Hepatocyte (in vitro differentiated cells): ENCODE data around the gene ANG. TPM values are rescaled to one million over a fixed set of nuclear protein-coding genes. Genes with fewer than 3 reads are reported as not detected.
A peak's percentile ranks its signal among the peaks of the same experiment; 100 is the strongest.
"Not testable (repeated sequence)": the region's sequence is repeated elsewhere in the genome, so short reads cannot be mapped to it uniquely, and the experiment has no call there.

Source experiments
- DNase-seq: peaks from one replicate; pipeline ENCODE4 v3.0.0-alpha.2; 2016; ENCODE audit warnings: low spot score
- H2AFZ ChIP-seq: fragments of 200-600 bp; sonication (generic); 2 replicates; pipeline ENCODE4 v1.6.0; 2016; ENCODE audit warnings: antibody characterized with exemption, mild to moderate bottlenecking
- H3K27ac ChIP-seq: fragments of 200-600 bp; sonication (generic); 2 replicates; pipeline ENCODE4 v1.5.1; 2016; ENCODE audit warnings: mild to moderate bottlenecking
- H3K27me3 ChIP-seq: fragments of 200-600 bp; sonication (generic); 2 replicates; pipeline ENCODE4 v1.6.1; 2016
- H3K36me3 ChIP-seq: fragments of 200-600 bp; sonication (generic); replicated peaks from 2 replicates; pipeline ENCODE4 v1.5.1; 2016; ENCODE audit warnings: low read depth; ENCODE audit not compliant: insufficient read depth
- H3K4me1 ChIP-seq: fragments of 200-600 bp; sonication (generic); 2 replicates; pipeline ENCODE4 v1.5.1; 2016; ENCODE audit warnings: mild to moderate bottlenecking, moderate library complexity; ENCODE audit not compliant: insufficient read depth
- H3K4me2 ChIP-seq: fragments of 200-600 bp; sonication (generic); 2 replicates; pipeline ENCODE4 v1.6.0; 2016
- H3K4me3 ChIP-seq: fragments of 200-600 bp; sonication (generic); 2 replicates; pipeline ENCODE4 v1.5.1; 2016; ENCODE audit warnings: mild to moderate bottlenecking
- H3K79me2 ChIP-seq: fragments of 200-600 bp; sonication (generic); 2 replicates; pipeline ENCODE4 v1.6.0; 2017; ENCODE audit warnings: mild to moderate bottlenecking
- H3K9me2 ChIP-seq: fragments of 200-600 bp; sonication (generic); replicated peaks from 2 replicates; pipeline ENCODE4 v1.6.0; 2017; ENCODE audit warnings: mild to moderate bottlenecking; ENCODE audit not compliant: insufficient read depth
- H3K9me3 ChIP-seq: fragments of 200-600 bp; sonication (generic); 2 replicates; pipeline ENCODE4 v1.5.1; 2016; ENCODE audit warnings: low read depth, mild to moderate bottlenecking
- H4K20me1 ChIP-seq: fragments of 200-600 bp; sonication (generic); 2 replicates; pipeline ENCODE4 v1.6.0; 2016; ENCODE audit warnings: mild to moderate bottlenecking; ENCODE audit not compliant: insufficient read depth, poor library complexity, severe bottlenecking
- CTCF ChIP-seq: fragments of 200-600 bp; sonication (generic); IDR thresholded peaks from 2 replicates; pipeline ENCODE4 v1.5.1; 2016; ENCODE audit warnings: antibody characterized with exemption, mild to moderate bottlenecking; ENCODE audit not compliant: poor library complexity
- EZH2 ChIP-seq: fragments of 200-600 bp; sonication (generic); IDR thresholded peaks from 2 replicates; pipeline ENCODE4 v1.6.1; 2016; ENCODE audit warnings: antibody characterized with exemption, mild to moderate bottlenecking, borderline replicate concordance
- EZH2phosphoT487 ChIP-seq: fragments of 200-600 bp; sonication (generic); IDR thresholded peaks from one replicate; pipeline ENCODE4 v1.6.1; 2018; ENCODE audit warnings: antibody characterized with exemption, mild to moderate bottlenecking, low read depth, moderate library complexity; ENCODE audit not compliant: unreplicated experiment, severe bottlenecking
- WGBS: methylation state at CpG from one replicate; pipeline ENCODE4 v1.1.6; 2016; ENCODE audit warnings: low lambda C conversion rate; ENCODE audit errors: missing lambda C conversion rate; 5-methylcytosine and 5-hydroxymethylcytosine counted together
- polyA plus RNA-seq: library from polyadenylated mRNA; unstranded; fragments of >200 nt; fragmentation: Nextera tagmentation; extraction: Ambion mirVana; gene quantifications from 2 replicates; pipeline ENCODE4 v1.2.1, GENCODE V29; 2016
- total RNA-seq: library from RNA; depleted of rRNA; stranded (reverse); fragments of >200 nt; gene quantifications from 2 replicates; pipeline ENCODE4 v1.2.3, GENCODE V29; 2014

The ANG gene
- total RNA-seq (72.6 and 79.1 TPM in 2 replicates), polyA plus RNA-seq (67.4 and 103 TPM in 2 replicates)

GRCh38 chr14:20688167-20688839 is at the start of gene ANG:
Gene ANG (plus strand): TSS chr14:20688764. CDS start chr14:20693565, 4,801 bp downstream.
- H3K9me2 ChIP-seq, result no peaks in the 10 kb centered on the region
- H3K4me3 ChIP-seq, result no peak within 1 kb of the TSS
- H3K36me3 ChIP-seq, result no peaks in the 10 kb centered on the region
- H3K27me3 ChIP-seq, result no peaks in the 10 kb centered on the region
- peaks cover 40% of the 10 kb centered on the region for H3K79me2 ChIP-seq
- WGBS, result 66% methylated on average over 7 of the region's 7 CpGs
- no peak within 1 kb of the TSS for H2AFZ ChIP-seq
- no peak for DNase-seq
- peaks cover 24% of the 10 kb centered on the region for H3K4me1 ChIP-seq
- H4K20me1 ChIP-seq, result no peaks in the 10 kb centered on the region
- TF ChIP-seq EZH2phosphoT487, result no peak
- TF ChIP-seq CTCF, result no peak
- no peak for TF ChIP-seq EZH2
- peak within 1 kb of the TSS; percentile 99 for H3K27ac ChIP-seq
- no peaks in the 10 kb centered on the region for H3K9me3 ChIP-seq
- peak within 1 kb of the TSS; percentile 87 for H3K4me2 ChIP-seq

- Histone ChIP-seq H3K9me2 (no peaks in the 10 kb centered on the region), H3K79me2 (no peaks in the 10 kb centered on the region), H3K9me3 (no peaks in the 10 kb centered on the region), H4K20me1 (no peaks in the 10 kb centered on the region), H3K27me3 (peaks cover 8% of the 10 kb centered on the region), H2AFZ (no peak within 1 kb of the TSS), H3K27ac (no peak within 1 kb of the TSS), H3K4me1 (no peaks in the 10 kb centered on the region), H3K4me2 (no peak within 1 kb of the TSS), H3K4me3 (no peak within 1 kb of the TSS), H3K36me3 (no peaks in the 10 kb centered on the region)
- 93% methylated on average over 2 of the region's 2 CpGs for WGBS
- DNase-seq, result no peak
- TF ChIP-seq EZH2phosphoT487 (no peak), CTCF (no peak), EZH2 (no peak)
Measured at GRCh38 chr14:20641591-20641990, 47.0 kb upstream of the ANG start, which contains the start of gene OR6S1. Gene OR6S1 (minus strand): TSS chr14:20641691. CDS start chr14:20641691, 0 bp downstream.

GRCh38 chr14:20642182-20642581 is 46.4 kb upstream of the ANG start:
- no peak for DNase-seq
- no peaks in the 10 kb centered on the region for H3K4me1 ChIP-seq
- H3K9me3 ChIP-seq, result no peaks in the 10 kb centered on the region
- H3K9me2 ChIP-seq, result no peaks in the 10 kb centered on the region
- no peak overlapping the region for H3K27ac ChIP-seq
- no peak overlapping the region for H2AFZ ChIP-seq
- TF ChIP-seq EZH2phosphoT487 (no peak), CTCF (no peak), EZH2 (no peak)
- WGBS, result 91% methylated on average over 7 of the region's 7 CpGs
- no peaks in the 10 kb centered on the region for H3K79me2 ChIP-seq
- H3K36me3 ChIP-seq, result no peaks in the 10 kb centered on the region
- no peaks in the 10 kb centered on the region for H4K20me1 ChIP-seq
- no peak overlapping the region for H3K4me3 ChIP-seq
- H3K27me3 ChIP-seq, result peaks cover 8% of the 10 kb centered on the region
- no peak overlapping the region for H3K4me2 ChIP-seq

- WGBS, result 8% methylated on average over 3 of the region's 3 CpGs
- not testable (repeated sequence) for H3K4me3 ChIP-seq
Measured at GRCh38 chr14:20642755-20643154, 45.8 kb upstream of the ANG start.

More at GRCh38 chr14:20642755-20643154, 45.8 kb upstream of the ANG start:
- H2AFZ ChIP-seq, H3K9me2 ChIP-seq, H3K4me1 ChIP-seq, H3K9me3 ChIP-seq, H3K36me3 ChIP-seq, H4K20me1 ChIP-seq, H3K27ac ChIP-seq, H3K27me3 ChIP-seq, H3K4me2 ChIP-seq, DNase-seq, H3K79me2 ChIP-seq: not testable (repeated sequence)
